GM19099 (cell line): ENCODE results near the gene LMOD1.

ENCODE experiments used
- POLR2A ChIP-seq: IDR thresholded peaks from 3 replicates; pipeline ENCODE4 v1.6.1; 2011; ENCODE audit warnings: low read depth; ENCODE audit not compliant: insufficient read length; ENCODE audit errors: extremely low read depth

Gene LMOD1

DNA sequence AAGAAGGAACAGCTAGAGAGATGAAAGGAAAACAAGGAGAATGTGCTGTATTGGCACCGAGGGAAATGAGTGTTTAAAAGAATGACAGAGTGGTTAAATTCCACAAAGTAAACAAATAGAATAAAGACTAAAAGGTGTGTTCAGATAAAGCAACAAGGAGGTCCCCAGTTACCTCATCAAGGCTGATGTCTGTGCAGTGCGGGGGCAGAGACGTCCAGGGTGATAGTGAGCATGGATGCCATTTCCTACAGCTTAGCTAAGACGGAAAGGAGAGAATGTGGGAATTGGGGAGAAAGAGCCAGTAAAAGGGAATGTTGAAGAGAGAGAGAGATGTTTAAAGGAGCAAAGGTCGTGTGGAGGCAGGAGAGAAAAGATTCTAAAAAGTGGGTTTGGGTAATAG lies 15.5 kb downstream of the LMOD1 start:
- no peak for TF ChIP-seq POLR2A

DNA sequence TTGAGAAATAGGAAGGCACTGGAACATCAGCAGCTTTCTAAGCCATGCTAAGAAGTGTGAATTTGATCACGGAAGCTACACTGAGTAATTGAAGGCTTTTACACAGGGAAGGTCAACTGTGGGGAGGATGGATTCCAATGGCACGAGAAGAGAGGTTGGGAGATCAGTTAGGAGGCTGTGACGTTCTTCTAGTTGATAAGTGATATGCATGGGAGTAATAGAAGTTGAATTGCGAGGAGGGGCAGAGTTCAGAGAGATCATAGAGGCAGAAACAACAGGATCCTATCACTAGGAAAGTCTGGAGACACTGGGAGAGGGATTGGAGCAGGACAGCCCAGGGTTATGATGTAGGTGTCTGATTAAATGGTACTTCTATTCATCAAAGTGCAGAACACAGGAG lies 16.2 kb downstream of the LMOD1 start:
- no peak for TF ChIP-seq POLR2A

DNA sequence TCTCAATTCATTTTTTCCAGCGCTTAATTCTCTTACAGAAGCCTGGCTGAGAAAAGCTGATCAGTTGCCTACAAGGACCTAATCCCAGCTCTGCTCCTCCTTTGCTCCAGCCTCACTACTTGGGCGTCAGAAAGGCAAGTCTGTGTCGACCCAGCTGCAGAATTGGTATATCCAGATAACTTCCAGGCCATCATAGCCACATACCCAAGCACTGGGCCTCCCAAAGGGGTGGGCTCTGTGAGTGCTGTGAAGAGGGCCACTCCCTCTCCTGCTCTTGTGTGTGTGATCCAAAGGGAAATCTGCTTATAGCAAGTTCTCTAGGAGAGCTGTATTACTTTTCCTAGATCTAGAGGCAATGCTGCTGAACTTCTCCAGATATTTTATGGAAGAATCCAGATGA lies 18.1 kb downstream of the LMOD1 start:
- no peak for TF ChIP-seq POLR2A

DNA sequence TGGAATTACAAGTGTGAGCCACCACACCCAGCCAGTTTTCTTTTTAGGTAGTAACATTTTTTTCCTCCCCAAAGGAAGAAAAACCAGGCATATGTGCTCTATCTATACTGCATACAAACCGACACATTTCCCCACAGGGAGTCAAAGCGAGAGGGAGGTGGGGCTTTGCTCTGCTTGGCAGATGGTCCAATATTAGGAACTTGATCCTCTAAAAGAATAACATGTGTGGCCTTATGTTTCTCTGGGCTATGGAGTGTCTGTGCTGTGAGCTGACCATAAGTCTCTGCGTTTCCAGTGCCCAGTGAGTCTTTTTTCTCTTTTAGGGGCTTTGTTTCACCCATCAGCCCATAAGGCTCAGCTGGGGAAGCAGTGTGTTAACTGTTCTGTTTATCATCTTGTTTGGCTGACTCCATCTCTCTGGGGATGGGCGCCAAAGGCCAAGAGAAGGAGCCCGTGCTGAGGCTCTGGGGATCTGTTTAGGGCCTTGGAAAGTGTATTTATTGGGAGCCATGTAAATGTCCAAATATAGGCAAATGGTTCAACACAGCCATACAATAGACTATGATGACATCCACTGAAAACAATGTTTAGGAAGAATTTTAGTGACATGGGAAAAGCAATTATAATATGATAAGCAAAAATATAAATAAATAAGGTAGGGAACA lies 20.2 kb downstream of the LMOD1 start:
- no peak for TF ChIP-seq POLR2A

DNA sequence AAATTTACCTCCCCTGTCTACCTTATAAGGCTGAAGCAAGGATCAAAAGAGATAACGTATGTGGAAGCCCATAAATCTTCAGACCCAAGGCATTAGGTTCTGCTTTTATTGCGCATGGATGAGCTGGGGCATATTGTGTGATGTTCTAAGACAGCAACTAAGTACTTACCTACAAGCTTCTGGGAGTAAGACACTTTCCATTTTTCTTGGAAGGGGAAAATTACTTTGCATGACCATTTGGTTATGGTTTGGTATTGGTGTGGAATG lies 21.1 kb downstream of the LMOD1 start:
- TF ChIP-seq POLR2A: no peak

DNA sequence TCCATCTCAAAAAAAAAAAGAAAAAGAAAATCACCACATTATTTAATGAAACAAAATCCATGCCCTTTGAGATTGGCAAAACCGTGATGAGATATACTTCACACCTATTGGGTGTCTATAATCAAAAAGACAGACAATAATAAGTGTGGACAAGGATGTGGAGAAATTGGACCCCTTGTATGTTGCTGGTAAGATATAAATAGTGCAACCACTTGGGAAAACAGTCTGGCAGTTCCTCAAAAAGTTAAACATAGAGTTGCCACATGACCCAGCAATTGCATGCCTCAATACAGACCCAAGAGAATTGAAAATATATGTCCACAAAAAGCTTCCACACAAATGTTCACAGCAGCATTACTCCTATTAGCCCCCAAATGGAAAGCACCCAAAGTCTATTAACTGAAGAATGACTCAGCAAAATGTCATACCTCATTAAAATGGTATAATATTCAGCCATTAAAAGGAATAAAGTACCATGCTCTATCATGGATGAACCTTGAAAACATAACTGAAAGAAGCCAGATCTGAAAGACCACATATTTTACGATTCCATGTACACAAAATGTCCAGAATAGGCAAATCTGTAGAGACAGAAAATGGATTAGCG lies 24.3 kb downstream of the LMOD1 start:
- TF ChIP-seq POLR2A: no peak

DNA sequence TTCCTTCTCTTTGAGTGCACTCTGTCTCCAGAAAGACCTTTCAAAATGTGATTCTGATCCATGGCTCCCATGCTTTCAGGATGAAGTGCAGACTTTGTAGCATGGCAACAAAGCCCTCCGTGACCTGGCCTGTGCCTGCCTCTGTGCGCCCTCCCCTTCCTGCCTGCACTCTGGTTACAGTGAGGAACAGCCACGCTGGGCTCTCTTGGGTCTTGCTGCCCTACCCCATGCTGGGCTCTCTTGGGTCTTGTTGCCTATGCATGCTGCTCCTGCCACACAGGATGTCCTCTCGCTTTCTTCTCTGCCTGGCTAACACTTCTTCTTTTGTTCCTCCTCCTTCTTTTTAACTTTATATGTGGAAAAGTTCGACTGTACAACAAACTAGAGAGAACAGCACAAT lies 28.0 kb downstream of the LMOD1 start:
- TF ChIP-seq POLR2A: no peak

DNA sequence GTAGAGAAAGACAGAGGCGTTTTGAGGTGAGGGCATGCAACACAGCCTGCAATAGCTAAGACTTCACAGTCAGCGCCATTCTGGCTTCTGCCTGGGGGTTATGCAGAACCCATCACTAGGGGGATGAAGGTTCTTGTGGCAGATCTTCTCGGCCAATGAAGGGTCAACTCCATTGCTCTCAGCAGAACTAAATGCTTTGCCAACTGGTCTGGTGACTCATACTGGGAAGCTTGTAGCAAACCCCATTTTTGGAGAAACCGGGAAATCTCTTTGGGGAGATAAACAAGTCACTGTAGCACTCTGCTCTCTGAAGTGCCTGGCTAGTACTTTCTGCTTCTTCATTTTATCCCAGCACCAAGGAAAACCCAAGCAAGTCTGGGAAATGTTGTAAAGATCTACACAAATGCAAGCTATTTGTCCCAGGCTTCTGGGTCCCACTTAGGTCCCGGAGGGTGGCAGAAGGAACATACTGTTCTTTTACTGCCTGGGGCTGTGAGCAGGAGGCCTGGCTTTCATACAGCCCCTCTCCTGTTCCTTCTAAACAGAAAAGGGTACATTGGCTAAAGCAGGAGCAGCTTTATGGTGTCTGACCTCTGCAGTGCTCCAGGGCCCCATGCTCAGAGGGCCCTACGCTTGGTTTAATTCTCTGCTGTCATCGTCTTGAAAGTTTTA lies 28.9 kb downstream of the LMOD1 start:
- TF ChIP-seq POLR2A: no peak

DNA sequence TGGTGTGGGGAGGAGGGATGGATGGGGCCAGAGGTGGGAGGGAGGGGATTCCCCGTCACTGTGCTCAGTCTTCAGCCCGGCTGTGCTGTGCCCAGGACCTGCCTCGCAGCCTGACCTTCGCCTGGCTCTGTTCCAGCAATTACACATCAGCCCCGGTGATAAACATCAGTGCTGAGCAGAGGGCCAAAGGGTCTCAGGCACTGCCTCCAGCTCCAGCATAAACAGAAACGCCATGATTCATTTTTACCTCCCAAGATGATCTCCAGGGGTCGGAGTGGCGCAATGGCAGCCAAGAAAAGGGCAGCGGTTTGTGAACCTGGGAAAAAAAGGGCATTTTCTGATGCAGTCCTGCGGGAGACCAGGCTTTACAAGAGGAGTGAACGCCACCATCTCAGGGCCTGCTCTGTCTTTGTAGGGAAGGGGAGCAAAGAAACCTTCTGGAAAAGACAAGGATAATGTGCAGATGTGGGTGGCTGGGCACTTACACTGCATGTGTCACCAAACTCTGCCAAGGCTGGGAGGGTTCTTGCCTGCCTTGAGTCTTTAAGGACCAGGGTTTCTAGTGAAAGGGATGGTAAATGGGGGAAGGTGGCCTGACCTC lies 29.6 kb downstream of the LMOD1 start:
- no peak for TF ChIP-seq POLR2A

DNA sequence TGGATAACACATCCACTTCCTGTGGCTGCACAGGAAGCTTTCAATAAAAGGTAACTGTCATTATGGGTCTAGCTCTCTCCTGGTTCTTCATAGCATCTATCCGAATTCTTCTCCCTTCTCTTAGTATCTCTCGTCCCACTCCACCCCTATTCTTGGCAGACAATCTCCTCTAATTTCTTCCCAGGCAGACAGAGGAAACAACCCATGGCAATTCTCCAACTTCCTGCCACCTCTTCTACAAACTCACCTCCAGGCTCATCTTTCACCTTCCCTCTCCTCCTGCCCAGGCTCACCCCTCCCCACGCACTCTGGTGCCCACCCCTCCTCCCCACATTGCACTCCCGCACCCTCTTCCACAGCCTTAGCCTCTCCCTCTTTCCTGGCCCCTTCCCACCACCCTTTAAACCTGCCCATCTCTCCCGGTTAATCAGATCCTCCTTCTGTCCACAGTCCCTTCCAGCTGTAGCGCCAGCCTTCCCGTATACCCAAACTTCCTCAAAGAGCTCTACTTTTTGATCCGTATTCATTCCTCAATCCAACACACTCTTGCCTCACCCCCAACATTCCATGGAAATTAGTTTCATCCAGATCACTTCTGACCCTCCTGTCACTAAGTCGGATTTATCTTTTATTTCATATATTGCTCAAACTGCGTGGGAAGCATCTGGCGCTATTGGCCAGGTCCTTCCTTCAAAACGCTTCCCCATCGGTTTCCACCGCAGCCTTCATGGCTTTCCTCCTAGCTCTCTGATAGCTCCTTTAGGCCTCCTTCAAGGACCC lies 31.7 kb downstream of the LMOD1 start:
- no peak for TF ChIP-seq POLR2A

DNA sequence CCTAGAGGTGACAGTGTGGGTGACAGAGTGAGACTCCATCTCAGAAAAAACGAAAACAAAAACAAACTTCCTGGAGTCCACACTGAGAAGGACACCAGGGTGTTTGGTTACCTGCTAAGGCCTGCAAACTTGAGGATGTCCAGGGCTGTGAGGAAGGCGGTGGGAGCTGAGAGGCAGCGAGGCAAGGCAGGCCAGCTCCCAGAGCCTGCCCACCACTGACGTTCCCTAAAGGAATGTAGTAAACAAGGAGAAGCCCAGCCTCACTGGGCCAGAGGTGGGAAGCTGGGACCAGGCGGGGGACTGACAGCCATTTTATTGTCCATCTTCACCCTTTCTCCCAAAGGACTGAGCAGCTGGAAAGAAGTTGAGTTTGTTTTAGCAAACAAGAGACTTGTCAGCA lies 33.5 kb downstream of the LMOD1 start:
- TF ChIP-seq POLR2A: no peak

DNA sequence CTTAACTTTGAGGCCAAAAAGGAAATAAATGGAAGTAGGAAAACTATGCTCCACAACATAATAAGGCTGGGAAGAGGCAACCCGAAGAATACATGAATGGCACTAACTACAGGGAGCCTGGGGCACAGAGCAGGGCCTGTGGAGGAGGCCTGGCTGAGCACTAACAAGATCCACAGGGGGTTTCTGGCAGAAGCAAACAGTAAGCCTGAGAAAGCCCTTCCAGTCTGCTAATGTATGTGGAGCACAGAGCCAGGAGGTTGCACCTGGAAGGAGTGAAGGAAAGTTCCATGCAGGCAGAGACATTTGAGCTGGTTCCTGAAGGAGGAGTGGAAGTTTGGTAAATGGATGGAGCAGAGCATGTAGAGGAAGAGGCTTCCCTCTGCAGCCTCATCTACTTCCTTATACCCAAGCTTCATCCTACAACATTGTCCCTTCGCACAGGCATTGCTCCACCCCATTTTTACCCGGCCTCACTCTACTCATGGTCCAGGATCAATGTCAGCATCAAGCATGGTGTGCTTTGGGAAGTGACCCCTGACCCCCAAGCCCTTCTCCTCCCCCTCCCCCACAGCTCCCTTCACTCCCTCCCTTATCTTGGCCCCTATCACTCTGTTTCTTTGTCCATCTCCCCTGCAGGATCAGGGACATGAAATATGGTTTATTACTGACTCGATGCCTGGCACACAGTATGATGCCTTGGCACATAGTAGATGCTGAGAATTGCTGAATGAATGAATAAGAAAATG lies 34.3 kb downstream of the LMOD1 start:
- TF ChIP-seq POLR2A: no peak

DNA sequence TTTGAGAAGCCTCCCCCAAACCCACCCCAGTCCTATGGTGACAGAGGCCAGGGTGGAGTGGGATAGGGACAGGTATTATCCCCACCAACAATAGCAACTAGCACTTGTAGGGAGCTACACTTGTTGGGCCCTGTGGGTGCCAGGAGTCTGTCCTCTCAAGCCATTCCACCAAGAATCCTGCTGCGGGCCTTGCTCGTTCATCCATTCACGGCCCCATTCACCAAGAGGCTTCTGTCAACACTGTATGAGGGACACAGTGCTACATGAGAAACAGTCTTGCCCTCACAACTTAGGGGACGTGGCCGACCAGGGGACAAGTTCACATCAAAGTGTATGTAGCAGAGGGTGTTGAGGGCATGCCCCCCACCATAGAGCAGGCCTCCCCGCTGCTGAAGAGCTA lies 38.7 kb downstream of the LMOD1 start:
- no peak for TF ChIP-seq POLR2A

DNA sequence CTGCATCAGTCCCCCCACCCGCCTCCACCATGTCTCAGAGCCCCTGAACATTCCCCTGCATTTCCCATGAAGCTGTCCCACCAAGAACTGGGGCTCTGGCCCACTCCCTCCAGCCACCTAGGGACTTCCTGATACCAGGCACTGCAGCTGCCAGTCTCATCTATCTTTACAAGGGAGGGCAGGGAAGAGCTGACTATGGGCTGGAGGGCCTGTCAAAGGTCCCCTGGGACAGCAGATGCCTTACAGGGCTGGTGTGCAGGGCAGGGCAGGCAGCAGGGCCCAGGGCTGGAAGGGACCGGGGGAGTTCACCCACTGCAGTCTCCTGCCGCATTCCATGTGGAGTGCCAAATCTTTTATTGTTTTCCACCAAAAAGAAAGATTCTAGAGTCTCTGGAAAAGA lies 40.0 kb downstream of the LMOD1 start:
- TF ChIP-seq POLR2A: no peak
